Spleen (tissue), 11 donors: ENCODE measurements around the gene FNBP1. TPM values are rescaled to one million over a fixed set of nuclear protein-coding genes. Genes with fewer than 3 reads are reported as not detected.

Source experiments
- DNase-seq: peaks from one replicate; pipeline ENCODE4 v3.0.0-alpha.2; 2020
- H3K27ac ChIP-seq, 8 donors: fragments of 200-600 bp; sonication (generic) in 7 of 8; 1 replicate in 4 of 8; 2 replicates in 4 of 8; pipeline versions ENCODE4 v1.5.0 to v1.8.0; 2016 to 2021; ENCODE audit warnings: inconsistent platforms in 4 of 8, mild to moderate bottlenecking in 4 of 8, moderate library complexity in 1 of 8
- H3K27me3 ChIP-seq, 7 donors: fragments of 200-600 bp; sonication (generic) in 6 of 7; replicated peaks in 1 of 7; 1 replicate in 4 of 7; 2 replicates in 3 of 7; pipeline versions ENCODE4 v1.5.0 to v1.8.0; 2016 to 2021; ENCODE audit warnings: inconsistent platforms in 3 of 7, mild to moderate bottlenecking in 1 of 7
- H3K36me3 ChIP-seq, 6 donors: fragments of 200-600 bp; sonication (generic) in 5 of 6; 1 replicate in 4 of 6; 2 replicates in 2 of 6; pipeline versions ENCODE4 v1.5.0 to v1.8.0; 2016 to 2021; ENCODE audit warnings: inconsistent platforms in 2 of 6
- H3K4me1 ChIP-seq, 6 donors: fragments of 200-600 bp; sonication (generic) in 5 of 6; 1 replicate in 3 of 6; 2 replicates in 3 of 6; pipeline versions ENCODE4 v1.5.0 to v1.8.0; 2016 to 2021; ENCODE audit warnings: inconsistent platforms in 3 of 6
- H3K4me3 ChIP-seq, 8 donors: fragments of 200-600 bp; sonication (generic) in 7 of 8; 1 replicate in 4 of 8; 2 replicates in 4 of 8; pipeline versions ENCODE4 v1.5.0 to v1.8.0; 2016 to 2021; ENCODE audit warnings: inconsistent platforms in 4 of 8, mild to moderate bottlenecking in 4 of 8, moderate library complexity in 2 of 8
- H3K9me3 ChIP-seq, 8 donors: fragments of 200-600 bp; sonication (generic) in 7 of 8; 1 replicate in 4 of 8; 2 replicates in 4 of 8; pipeline versions ENCODE4 v1.5.0 to v1.8.0; 2016 to 2021; ENCODE audit warnings: inconsistent platforms in 4 of 8
- CTCF ChIP-seq, 11 experiments: fragments of 200-600 bp in 7 of 11; fragments of 450-650 bp in 4 of 11; sonication (generic) in 4 of 11; IDR thresholded peaks in 8 of 11; conservative IDR thresholded peaks in 3 of 11; 1 replicate in 7 of 11; 2 replicates in 4 of 11; pipeline versions ENCODE4 v1.4.0 to v1.8.0; 2016 to 2021; ENCODE audit warnings: antibody characterized with exemption in 11 of 11, inconsistent platforms in 4 of 11, mild to moderate bottlenecking in 1 of 11
- POLR2A ChIP-seq, 3 donors: fragments of 450-650 bp; IDR thresholded peaks; one replicate each; pipeline ENCODE4 v1.5.1; 2017; ENCODE audit warnings: antibody characterized with exemption in 3 of 3, mild to moderate bottlenecking in 1 of 3
- POLR2AphosphoS5 ChIP-seq, 3 donors: sonication (generic); formaldehyde crosslinking; IDR thresholded peaks; one replicate each; pipeline ENCODE4 v1.5.1; 2017; ENCODE audit warnings: antibody characterized with exemption in 3 of 3
- WGBS, 5 donors: extraction: QIAGEN DNeasy Blood & Tissue Kit in 3 of 5; methylation state at CpG; one replicate each; pipeline versions ENCODE4 v1.1.5 to v1.1.7; 2013 to 2018; 5-methylcytosine and 5-hydroxymethylcytosine counted together
- intact Hi-C: fragments of 100-400 bp; cut with DNase I; formaldehyde crosslinking; loops from one replicate; pipeline ENCODE4 v1.15.0; 2023; ENCODE audit warnings: low total_unique reads
- polyA plus RNA-seq, 3 donors: library from polyadenylated mRNA; stranded (reverse); fragments of 200-250 nt; gene quantifications; one replicate each; pipeline ENCODE4 v1.2.1, GENCODE V29; 2013
- total RNA-seq, 7 donors: library from RNA; depleted of rRNA in 3 of 7; stranded (reverse); fragments of >200 nt in 3 of 7; fragmentation: NEBNext Ultra II Directional in 4 of 7; extraction: Animal tissue kit (Norgen Biotek cat#: 25700) in 4 of 7; gene quantifications; one replicate each; pipeline versions ENCODE4 v1.1.0 to v1.2.1, GENCODE V29; 2016 to 2021
- donor health status: healthy with polysubstance abuse.
- donor health status: DM: no; HTN: no; CAD: no; lungs with moderate emphysema.
- donor health status: DM: no; HTN: no; CAD: no.
- donor health status: Bipolar disorder and iron deficiency.
- donor health status: healthy.
- donor health status: DM: no; HTN: no; CAD: no.
- donor health status: DM: yes; HTN: yes; CAD: no.

Gene FNBP1
- total and polyA plus RNA-seq, 10 donors, result 40.6 to 156 (median 146) TPM

GRCh38 chr9:129910628-129911567 lies 132.1 kb downstream of the FNBP1 start:
- no peak for TF ChIP-seq POLR2A (IDR thresholded peaks at IDR 0.05)
- TF ChIP-seq CTCF (IDR thresholded peaks at IDR 0.05 in 8 of 11, conservative IDR thresholded peaks at IDR 0.05 in 3 of 11), result no peak
- no peak for TF ChIP-seq POLR2AphosphoS5 (IDR thresholded peaks at IDR 0.05)
- Histone ChIP-seq H3K27me3 (no peaks in the 10 kb centered on the region), H3K27ac (peak overlapping the region in 3 of 8 donors; percentile 15 to 31 (median 23)), H3K4me3 (no peak overlapping the region), H3K36me3 (peaks cover 0 to 96% (median 52%) of the 10 kb centered on the region in 6 donors), H3K4me1 (peaks cover 0 to 13% (median 2%) of the 10 kb centered on the region in 6 donors), H3K9me3 (no peaks in the 10 kb centered on the region)
- intact Hi-C loops, result no loop called here
- DNase-seq, result no peak
- 82 to 91% (median 84%) methylated on average over 15 of the region's 15 CpGs for WGBS, 5 donors

- no peaks in the 10 kb centered on the region for H3K9me3 ChIP-seq
- 90 to 97% (median 94%) methylated on average over 9 of the region's 9 CpGs for WGBS, 5 donors
- peaks cover 0 to 96% (median 58%) of the 10 kb centered on the region in 6 donors for H3K36me3 ChIP-seq
- peak overlapping the region in 2 of 8 donors; percentile 14 to 26 for H3K27ac ChIP-seq
- H3K4me3 ChIP-seq, result no peak overlapping the region
- H3K4me1 ChIP-seq, result peaks cover 0 to 13% (median 2%) of the 10 kb centered on the region in 6 donors
- H3K27me3 ChIP-seq, result no peaks in the 10 kb centered on the region
- DNase-seq, result no peak
- TF ChIP-seq CTCF (IDR thresholded peaks at IDR 0.05 in 8 of 11, conservative IDR thresholded peaks at IDR 0.05 in 3 of 11), result no peak
- TF ChIP-seq POLR2A (IDR thresholded peaks at IDR 0.05), result no peak
- TF ChIP-seq POLR2AphosphoS5 (IDR thresholded peaks at IDR 0.05), result no peak
- intact Hi-C loops, result no loop called here
These were observed 133.1 kb downstream of the FNBP1 start for GRCh38 chr9:129909851-129910250.

- H3K9me3 ChIP-seq, result no peaks in the 10 kb centered on the region
- peaks cover 0 to 13% (median 2%) of the 10 kb centered on the region in 6 donors for H3K4me1 ChIP-seq
- no peaks in the 10 kb centered on the region for H3K27me3 ChIP-seq
- DNase-seq, result no peak
- intact Hi-C loops, result no loop called here
- 87 to 93% (median 92%) methylated on average over 4 of the region's 4 CpGs for WGBS, 5 donors
- no peak overlapping the region for H3K27ac ChIP-seq
- no peak for TF ChIP-seq POLR2AphosphoS5 (IDR thresholded peaks at IDR 0.05)
- no peak for TF ChIP-seq POLR2A (IDR thresholded peaks at IDR 0.05)
- TF ChIP-seq CTCF (IDR thresholded peaks at IDR 0.05 in 8 of 11, conservative IDR thresholded peaks at IDR 0.05 in 3 of 11), result no peak
- H3K36me3 ChIP-seq, result peaks cover 0 to 99% (median 63%) of the 10 kb centered on the region in 6 donors
- H3K4me3 ChIP-seq, result no peak overlapping the region
These were observed 134.1 kb downstream of the FNBP1 start for GRCh38 chr9:129908906-129909305.

GRCh38 chr9:129907201-129907600 lies 135.8 kb downstream of the FNBP1 start:
- Histone ChIP-seq H3K4me3 (no peak overlapping the region), H3K36me3 (peaks cover 0 to 100% (median 77%) of the 10 kb centered on the region in 6 donors), H3K27me3 (no peaks in the 10 kb centered on the region), H3K4me1 (peaks cover 0 to 19% (median 2%) of the 10 kb centered on the region in 6 donors), H3K9me3 (no peaks in the 10 kb centered on the region), H3K27ac (no peak overlapping the region)
- intact Hi-C loops, result no loop called here
- TF ChIP-seq POLR2A (IDR thresholded peaks at IDR 0.05), result no peak
- TF ChIP-seq POLR2AphosphoS5 (IDR thresholded peaks at IDR 0.05), result no peak
- TF ChIP-seq CTCF (IDR thresholded peaks at IDR 0.05 in 8 of 11, conservative IDR thresholded peaks at IDR 0.05 in 3 of 11), result no peak
- no peak for DNase-seq
- 95 to 100% (median 98%) methylated on average over 4 of the region's 4 CpGs for WGBS, 5 donors
